Fibroblast of pulmonary artery (primary cell): ENCODE data around the gene MDH2.
"Not testable (repeated sequence)": the region's sequence is repeated elsewhere in the genome, so short reads cannot be mapped to it uniquely, and the experiment has no call there.

ENCODE experiments used
- DNase-seq: peaks from one replicate; pipeline ENCODE4 v3.0.0-alpha.2; 2010; ENCODE audit warnings: low read depth
- H3K4me3 ChIP-seq: replicated peaks from 2 replicates; pipeline ENCODE4 v1.5.1; 2011; ENCODE audit warnings: low read depth, mild to moderate bottlenecking, control low read depth, low read length, moderate library complexity
- TF ChIP-seq, protein P1 (sequence below): IDR thresholded peaks from 2 replicates; pipeline ENCODE4 v1.5.1; 2011; ENCODE audit warnings: mild to moderate bottlenecking, control low read depth, low read length, inconsistent platforms; ENCODE audit errors: missing control alignments

The MDH2 gene

DNA sequence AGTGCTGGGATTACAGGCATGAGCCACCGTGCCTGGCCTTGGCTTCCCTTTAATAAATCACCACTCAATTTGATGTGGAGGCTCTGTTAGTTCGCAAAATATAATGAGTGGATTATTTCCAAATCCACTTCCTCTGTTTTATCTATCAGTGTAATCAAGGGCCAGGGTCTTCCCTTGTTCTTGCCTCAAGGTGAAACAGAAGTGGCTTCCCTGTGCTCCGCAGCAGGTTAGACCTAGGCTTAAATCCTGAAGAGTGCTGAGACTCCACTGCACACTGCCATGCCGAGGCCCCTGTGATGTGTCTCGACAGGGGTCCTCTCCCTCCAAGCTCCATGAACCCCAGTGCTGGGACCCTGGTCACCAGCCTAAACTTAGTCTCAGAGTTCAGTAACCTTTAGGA, 59.0 kb downstream of the MDH2 start:
- no peak for DNase-seq
- no peak overlapping the region for H3K4me3 ChIP-seq
- TF ChIP-seq, protein P1, sequence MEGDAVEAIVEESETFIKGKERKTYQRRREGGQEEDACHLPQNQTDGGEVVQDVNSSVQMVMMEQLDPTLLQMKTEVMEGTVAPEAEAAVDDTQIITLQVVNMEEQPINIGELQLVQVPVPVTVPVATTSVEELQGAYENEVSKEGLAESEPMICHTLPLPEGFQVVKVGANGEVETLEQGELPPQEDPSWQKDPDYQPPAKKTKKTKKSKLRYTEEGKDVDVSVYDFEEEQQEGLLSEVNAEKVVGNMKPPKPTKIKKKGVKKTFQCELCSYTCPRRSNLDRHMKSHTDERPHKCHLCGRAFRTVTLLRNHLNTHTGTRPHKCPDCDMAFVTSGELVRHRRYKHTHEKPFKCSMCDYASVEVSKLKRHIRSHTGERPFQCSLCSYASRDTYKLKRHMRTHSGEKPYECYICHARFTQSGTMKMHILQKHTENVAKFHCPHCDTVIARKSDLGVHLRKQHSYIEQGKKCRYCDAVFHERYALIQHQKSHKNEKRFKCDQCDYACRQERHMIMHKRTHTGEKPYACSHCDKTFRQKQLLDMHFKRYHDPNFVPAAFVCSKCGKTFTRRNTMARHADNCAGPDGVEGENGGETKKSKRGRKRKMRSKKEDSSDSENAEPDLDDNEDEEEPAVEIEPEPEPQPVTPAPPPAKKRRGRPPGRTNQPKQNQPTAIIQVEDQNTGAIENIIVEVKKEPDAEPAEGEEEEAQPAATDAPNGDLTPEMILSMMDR = no peak

DNA sequence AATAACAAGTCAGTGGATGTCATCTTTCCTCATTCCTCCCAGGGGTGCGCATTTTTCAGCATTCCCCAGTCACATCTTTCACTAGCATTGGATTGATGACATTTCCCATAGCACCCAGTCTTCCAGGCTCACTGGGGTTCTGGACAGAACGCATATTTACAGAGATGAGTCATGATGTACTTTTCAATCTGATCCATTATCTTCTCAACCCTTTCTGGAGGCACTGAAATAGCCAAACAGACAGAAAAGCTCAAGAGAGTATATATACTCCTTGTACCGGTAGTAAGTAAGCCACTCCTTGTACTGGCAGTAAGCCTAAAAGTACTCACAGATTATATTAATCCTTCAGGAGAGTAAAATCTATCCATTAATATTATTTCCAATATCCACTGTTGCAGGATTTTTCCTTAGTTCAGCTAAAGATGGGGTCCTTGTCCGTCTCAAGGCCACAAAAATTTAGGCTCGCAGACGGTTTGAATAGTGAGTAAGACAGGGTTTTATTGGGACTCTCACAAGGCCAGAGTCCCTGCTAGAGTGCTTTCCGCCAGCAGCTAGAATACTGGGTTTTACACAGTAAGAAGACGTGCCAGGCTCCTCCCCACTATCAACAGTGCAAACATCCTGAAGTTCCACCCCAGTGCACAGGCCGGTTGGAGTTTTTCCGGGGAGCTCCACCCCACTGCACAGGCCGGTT, 60.8 kb downstream of the MDH2 start:
- peak; percentile 35 for DNase-seq
- TF ChIP-seq, protein P1 = no peak
- no peak overlapping the region for H3K4me3 ChIP-seq

DNA sequence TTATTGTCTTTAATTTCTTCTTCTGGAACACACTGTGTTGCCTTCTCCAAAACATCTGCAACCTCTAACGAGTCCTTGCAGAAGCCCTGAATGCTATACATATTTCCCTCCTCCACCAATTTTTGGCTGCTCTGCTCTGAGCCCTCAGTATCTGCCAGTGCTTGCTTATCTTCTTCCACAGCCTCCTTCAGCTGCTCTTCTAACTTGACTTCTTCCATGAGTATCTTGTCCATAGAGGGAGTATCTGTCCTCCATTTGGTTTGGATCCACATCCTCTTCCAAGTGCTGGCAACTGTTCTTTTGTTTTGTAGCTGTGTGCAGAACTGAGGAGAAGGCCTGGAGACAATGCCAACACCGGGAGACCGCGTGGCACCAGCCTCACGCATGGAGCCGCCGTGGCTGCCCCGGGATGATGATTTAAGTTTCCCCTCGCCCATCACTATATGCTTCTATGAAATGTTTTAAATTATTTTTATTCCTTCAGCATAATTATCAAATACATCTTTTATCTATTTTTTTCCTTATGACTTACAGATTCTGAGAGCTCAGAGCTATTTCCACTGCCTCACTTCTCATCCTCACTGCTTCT, 65.2 kb downstream of the MDH2 start:
- not testable (repeated sequence) for H3K4me3 ChIP-seq, DNase-seq

DNA sequence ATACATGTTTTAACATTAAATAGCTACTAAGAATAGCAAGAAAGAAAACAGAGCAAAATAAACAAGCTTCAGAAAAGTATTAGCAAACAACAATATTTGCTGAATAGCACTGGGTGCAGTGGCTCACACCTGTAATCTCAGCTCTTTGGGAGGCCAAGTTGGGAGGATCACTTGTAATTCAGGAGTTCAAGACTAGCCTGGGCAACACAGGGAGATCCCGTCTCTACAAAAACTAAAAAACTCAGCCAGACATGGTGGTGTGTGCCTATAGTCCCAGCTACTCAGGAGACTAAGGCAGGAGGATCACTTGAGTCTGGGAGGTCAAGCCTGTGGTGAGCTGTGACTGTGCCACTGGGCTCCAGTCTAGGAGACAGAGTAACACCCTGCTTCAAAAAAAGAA, 66.8 kb downstream of the MDH2 start:
- H3K4me3 ChIP-seq, DNase-seq: not testable (repeated sequence)
